ENCODE results near the gene SLC7A7.

Gene SLC7A7

GRCh38 chr14:22811722-22812121 is 3.5 kb downstream of the SLC7A7 start:
- H3K27ac ChIP-seq (ENCODE audit: extremely low read depth, low read depth, low read length), result no peak overlapping the region
- H3K4me3 ChIP-seq (ENCODE audit: low read depth, low read length), result no peak overlapping the region
- ChIA-PET CTCF (interaction anchor here (0.7 to 1.6 kb wide), 6 partner anchors 7 to 255 kb away, joined by 3 to 9 read pairs (median 4); no protein-coding TSS in a partner anchor), POLR2A (no interaction called here)
- H3K9me3 ChIP-seq (ENCODE audit: control insufficient read depth, insufficient read depth, low read depth, low read length), result no peaks in the 10 kb centered on the region
- H3K4me1 ChIP-seq (ENCODE audit: control insufficient read depth, insufficient read depth, low read length), result no peaks in the 10 kb centered on the region
- TF ChIP-seq GFI1B (tag by site-specific recombination; IDR thresholded peaks at IDR 0.05) (no peak), ZNF791 (tag by site-specific recombination; IDR thresholded peaks at IDR 0.05) (no peak)
- no peaks in the 10 kb centered on the region for H3K36me3 ChIP-seq (ENCODE audit: control insufficient read depth in 2 of 2, insufficient read depth in 1 of 2, low read length in 2 of 2)

- Histone ChIP-seq H3K27ac (ENCODE audit: extremely low read depth, low read depth, low read length) (no peak overlapping the region), H3K4me3 (ENCODE audit: low read depth, low read length) (no peak overlapping the region), H3K9me3 (ENCODE audit: control insufficient read depth, insufficient read depth, low read depth, low read length) (no peaks in the 10 kb centered on the region), H3K36me3 (ENCODE audit: control insufficient read depth in 2 of 2, insufficient read depth in 1 of 2, low read length in 2 of 2) (no peaks in the 10 kb centered on the region), H3K4me1 (ENCODE audit: control insufficient read depth, insufficient read depth, low read length) (no peaks in the 10 kb centered on the region)
- no peak for TF ChIP-seq ZFP3 (tag by site-specific recombination; IDR thresholded peaks at IDR 0.05; ENCODE audit: low read depth)
- no peak for TF ChIP-seq KLF7 (tag by site-specific recombination; IDR thresholded peaks at IDR 0.05; ENCODE audit: borderline replicate concordance)
- no peak for TF ChIP-seq ZNF174 (tag by site-specific recombination; IDR thresholded peaks at IDR 0.05)
- TF ChIP-seq MZF1 (tag by site-specific recombination; IDR thresholded peaks at IDR 0.05; ENCODE audit: borderline replicate concordance), result no peak
- TF ChIP-seq ZNF521 (tag by site-specific recombination; IDR thresholded peaks at IDR 0.05), result no peak
- no peak for TF ChIP-seq ZNF610 (tag by site-specific recombination; IDR thresholded peaks at IDR 0.05; ENCODE audit: borderline replicate concordance)
- no peak for TF ChIP-seq ZNF549 (tag by site-specific recombination; IDR thresholded peaks at IDR 0.05)
- no peak for TF ChIP-seq ZNF211 (tag by site-specific recombination; IDR thresholded peaks at IDR 0.05; ENCODE audit: low read depth)
- no peak for TF ChIP-seq ELK4 (IDR thresholded peaks at IDR 0.05; ENCODE audit: borderline replicate concordance, low read depth, low read length)
- TF ChIP-seq SETDB1 (IDR thresholded peaks at IDR 0.05; ENCODE audit: insufficient read length, low read length), result no peak
- POLR2A ChIA-PET, result interaction anchor here (0.6 kb wide), 1 partner anchor 14 kb away, joined by 3 read pairs; no protein-coding TSS in a partner anchor
- CTCF ChIA-PET, result interaction anchor here (0.6 to 2.6 kb wide), 9 partner anchors 11 to 252 kb away, joined by 3 to 8 read pairs (median 5); no protein-coding TSS in a partner anchor
These were observed 6.6 kb downstream of the SLC7A7 start for GRCh38 chr14:22808388-22809209.

- no peaks in the 10 kb centered on the region for H3K4me1 ChIP-seq (ENCODE audit: control insufficient read depth, insufficient read depth, low read length)
- TF ChIP-seq KLF1 (tag by site-specific recombination; IDR thresholded peaks at IDR 0.05), result no peak
- TF ChIP-seq ZNF10 (tag by site-specific recombination; IDR thresholded peaks at IDR 0.05), result no peak
- no peak for TF ChIP-seq ZNF292 (tag by site-specific recombination; IDR thresholded peaks at IDR 0.05; ENCODE audit: borderline replicate concordance, low read depth)
- no peak for TF ChIP-seq IKZF3 (tag by site-specific recombination; IDR thresholded peaks at IDR 0.05)
- no peak for TF ChIP-seq BCL11B (tag by site-specific recombination; IDR thresholded peaks at IDR 0.05; ENCODE audit: low read depth)
- no peak for TF ChIP-seq ZNF580 (tag by site-specific recombination; IDR thresholded peaks at IDR 0.05)
- ChIA-PET CTCF (interaction anchor here (0.6 to 2.6 kb wide), 9 partner anchors 12 to 263 kb away, joined by 3 to 8 read pairs (median 5); no protein-coding TSS in a partner anchor), POLR2A (interaction anchor here (0.9 kb wide), 2 partner anchors 10 to 15 kb away, joined by 3 to 5 read pairs; no protein-coding TSS in a partner anchor)
- H3K27ac ChIP-seq (ENCODE audit: extremely low read depth, low read depth, low read length), result no peak overlapping the region
- no peaks in the 10 kb centered on the region for H3K36me3 ChIP-seq (ENCODE audit: control insufficient read depth in 2 of 2, insufficient read depth in 1 of 2, low read length in 2 of 2)
- H3K4me3 ChIP-seq (ENCODE audit: low read depth, low read length), result no peak overlapping the region
- H3K9me3 ChIP-seq (ENCODE audit: control insufficient read depth, insufficient read depth, low read depth, low read length), result no peaks in the 10 kb centered on the region
These were observed 7.7 kb downstream of the SLC7A7 start for GRCh38 chr14:22807432-22808087.
